Cardiac muscle cell (in vitro differentiated cells and primary cell): ENCODE data around the gene SEPSECS. TPM values are rescaled to one million over a fixed set of nuclear protein-coding genes. Genes with fewer than 3 reads are reported as not detected.

Experiments
- DNase-seq, 2 donors: peaks; one replicate each; pipeline versions ENCODE4 v3.0.0 to v3.0.0-alpha.2; 2010 to 2017; ENCODE audit warnings: low read depth in 1 of 2, low spot score in 1 of 2
- H3K27ac ChIP-seq: fragments of 200-600 bp; sonication (generic); 2 replicates; pipeline ENCODE4 v1.5.1; 2016
- H3K27me3 ChIP-seq: fragments of 200-600 bp; sonication (generic); 2 replicates; pipeline ENCODE4 v1.6.0; 2016; ENCODE audit warnings: control low read depth
- H3K36me3 ChIP-seq: fragments of 200-600 bp; sonication (generic); 2 replicates; pipeline ENCODE4 v1.5.1; 2016; ENCODE audit warnings: control low read depth
- H3K4me1 ChIP-seq: fragments of 200-600 bp; sonication (generic); 2 replicates; pipeline ENCODE4 v1.8.1; 2017; ENCODE audit warnings: low read depth, mild to moderate bottlenecking, mixed run types
- H3K4me3 ChIP-seq: fragments of 200-600 bp; sonication (generic); 2 replicates; pipeline ENCODE4 v1.5.1; 2016; ENCODE audit warnings: mild to moderate bottlenecking
- H3K9me3 ChIP-seq: fragments of 200-600 bp; sonication (generic); 2 replicates; pipeline ENCODE4 v1.5.1; 2017; ENCODE audit warnings: low read depth, mild to moderate bottlenecking, control low read depth
- polyA plus RNA-seq: library from polyadenylated mRNA; unstranded; fragments of >200 nt; fragmentation: Nextera tagmentation; extraction: Ambion mirVana; gene quantifications from 2 replicates; pipeline ENCODE4 v1.2.1, GENCODE V29; 2016
- total RNA-seq: library from RNA; depleted of rRNA; stranded (reverse); fragments of >200 nt; gene quantifications from 2 replicates; pipeline ENCODE4 v1.2.3, GENCODE V29; 2016
- TF ChIP-seq, protein P1 (sequence below): IDR thresholded peaks from 2 replicates; pipeline ENCODE4 v1.5.1; 2012; ENCODE audit warnings: low read depth, mild to moderate bottlenecking, low read length

SEPSECS gene
- total and polyA plus RNA-seq, 2 experiments from 2014 or later: 3.6 to 6.3 TPM

DNA sequence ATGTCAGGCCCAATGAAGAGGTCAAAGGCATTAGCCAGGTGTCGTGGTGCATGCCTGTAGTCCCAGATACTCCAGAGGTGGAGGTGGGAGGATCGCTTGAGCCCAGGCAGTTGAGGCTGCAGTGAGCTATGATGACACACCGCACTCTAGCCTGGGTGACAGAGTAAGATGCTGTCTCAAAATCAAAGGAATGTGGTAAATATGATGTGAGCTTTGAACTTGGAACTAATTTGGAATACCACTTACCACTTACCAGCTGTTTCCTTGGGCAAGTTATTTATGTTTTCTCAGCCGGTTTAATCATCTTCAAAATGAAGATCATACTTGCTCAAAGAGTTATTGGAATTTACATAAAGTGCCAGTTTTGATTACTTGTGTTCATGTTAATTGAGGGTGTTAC, 23.8 kb upstream of the SEPSECS start:
- no peak overlapping the region for H3K27ac ChIP-seq

DNA sequence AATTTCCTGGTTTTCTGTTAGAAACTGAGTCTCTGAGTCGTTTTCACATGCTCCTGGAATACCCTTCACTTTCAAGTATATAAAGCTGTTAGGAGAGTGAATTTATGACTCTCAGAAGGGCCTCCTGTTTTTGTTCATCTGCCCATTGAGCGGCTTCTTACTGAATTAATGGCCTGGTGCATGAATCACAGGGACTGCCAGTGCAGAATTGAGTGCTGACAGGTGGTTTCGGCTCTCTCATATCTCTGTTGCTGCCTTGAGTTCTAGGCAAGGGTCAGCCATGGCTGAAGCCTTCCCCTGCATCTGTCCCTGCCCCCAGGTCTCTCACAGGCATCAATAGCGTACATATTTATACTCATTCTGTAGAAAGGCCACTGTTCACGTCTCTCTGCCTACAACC, 22.7 kb upstream of the SEPSECS start:
- Histone ChIP-seq H3K27me3 (no peaks in the 10 kb centered on the region), H3K27ac (peak overlapping the region; percentile 10), H3K36me3 (no peaks in the 10 kb centered on the region), H3K9me3 (no peaks in the 10 kb centered on the region), H3K4me1 (peaks cover 6% of the 10 kb centered on the region), H3K4me3 (no peak overlapping the region)
- peak in 1 of 2 donors; percentile 17 for DNase-seq
- TF ChIP-seq, protein P1, sequence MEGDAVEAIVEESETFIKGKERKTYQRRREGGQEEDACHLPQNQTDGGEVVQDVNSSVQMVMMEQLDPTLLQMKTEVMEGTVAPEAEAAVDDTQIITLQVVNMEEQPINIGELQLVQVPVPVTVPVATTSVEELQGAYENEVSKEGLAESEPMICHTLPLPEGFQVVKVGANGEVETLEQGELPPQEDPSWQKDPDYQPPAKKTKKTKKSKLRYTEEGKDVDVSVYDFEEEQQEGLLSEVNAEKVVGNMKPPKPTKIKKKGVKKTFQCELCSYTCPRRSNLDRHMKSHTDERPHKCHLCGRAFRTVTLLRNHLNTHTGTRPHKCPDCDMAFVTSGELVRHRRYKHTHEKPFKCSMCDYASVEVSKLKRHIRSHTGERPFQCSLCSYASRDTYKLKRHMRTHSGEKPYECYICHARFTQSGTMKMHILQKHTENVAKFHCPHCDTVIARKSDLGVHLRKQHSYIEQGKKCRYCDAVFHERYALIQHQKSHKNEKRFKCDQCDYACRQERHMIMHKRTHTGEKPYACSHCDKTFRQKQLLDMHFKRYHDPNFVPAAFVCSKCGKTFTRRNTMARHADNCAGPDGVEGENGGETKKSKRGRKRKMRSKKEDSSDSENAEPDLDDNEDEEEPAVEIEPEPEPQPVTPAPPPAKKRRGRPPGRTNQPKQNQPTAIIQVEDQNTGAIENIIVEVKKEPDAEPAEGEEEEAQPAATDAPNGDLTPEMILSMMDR: no peak

More for the DNA sequence above, 23.8 kb upstream of the SEPSECS start:
- no peaks in the 10 kb centered on the region for H3K36me3 ChIP-seq
- TF ChIP-seq, protein P1: no peak
- H3K9me3 ChIP-seq: no peaks in the 10 kb centered on the region
- no peaks in the 10 kb centered on the region for H3K27me3 ChIP-seq
- DNase-seq: no peak
- peaks cover 6% of the 10 kb centered on the region for H3K4me1 ChIP-seq
- H3K4me3 ChIP-seq: no peak overlapping the region

DNA sequence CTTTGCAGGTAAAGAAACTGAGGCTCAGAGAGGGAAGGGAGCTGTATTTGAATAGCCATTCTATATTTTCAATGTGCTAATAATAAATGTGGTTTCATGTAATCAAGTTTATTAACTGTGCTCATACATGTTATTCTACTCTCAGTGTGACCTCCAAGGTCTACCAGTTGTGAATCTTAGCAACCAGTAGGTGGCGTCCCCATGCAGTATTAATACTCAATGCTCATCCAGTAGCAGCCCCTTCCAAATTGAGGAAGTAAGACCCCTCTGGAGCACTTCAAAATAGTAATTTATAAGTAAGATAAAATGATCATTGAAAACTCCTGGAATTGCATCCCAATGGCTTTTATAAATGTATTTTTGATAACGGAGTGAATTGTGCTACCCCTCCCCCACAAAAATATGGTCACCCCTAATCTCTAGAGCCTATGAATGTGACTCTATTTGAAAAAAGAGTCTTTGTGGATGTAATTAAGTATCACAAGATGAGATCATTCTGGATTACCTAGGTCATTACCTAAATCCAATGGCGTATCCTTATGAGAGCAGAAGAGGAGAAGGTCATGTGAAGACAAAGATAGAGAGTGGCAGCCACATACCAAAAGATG, 20.4 kb upstream of the SEPSECS start:
- peak; percentile 68 to 76 for DNase-seq
- H3K9me3 ChIP-seq: no peaks in the 10 kb centered on the region
- H3K4me3 ChIP-seq: no peak overlapping the region
- TF ChIP-seq, protein P1: peak; percentile 79
- no peaks in the 10 kb centered on the region for H3K27me3 ChIP-seq
- H3K36me3 ChIP-seq: no peaks in the 10 kb centered on the region
- no peak overlapping the region for H3K27ac ChIP-seq
- H3K4me1 ChIP-seq: peaks cover 6% of the 10 kb centered on the region

DNA sequence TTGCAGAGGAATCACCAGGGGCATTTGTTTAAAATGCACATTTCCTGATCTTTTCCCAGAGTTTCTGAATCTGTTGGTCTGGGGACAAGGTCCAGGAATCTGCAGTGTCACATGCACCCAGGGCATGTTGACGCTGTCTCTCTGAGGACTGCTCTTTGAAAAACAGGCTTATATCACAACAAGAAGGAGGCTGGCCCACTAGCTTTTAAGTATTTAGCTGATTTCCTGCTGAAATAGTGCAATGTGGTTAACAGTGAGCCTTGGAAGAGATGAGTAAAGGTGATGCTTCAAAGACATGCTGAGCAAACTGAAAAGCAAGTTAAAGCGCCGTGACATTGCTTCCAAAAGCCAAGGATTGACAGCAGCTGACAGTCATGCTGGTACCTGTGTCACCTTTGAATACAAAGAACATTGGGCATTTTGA, 18.6 kb upstream of the SEPSECS start:
- TF ChIP-seq, protein P1: no peak
- H3K4me1 ChIP-seq: peaks cover 6% of the 10 kb centered on the region
- no peak overlapping the region for H3K27ac ChIP-seq
- no peak for DNase-seq
- H3K9me3 ChIP-seq: no peaks in the 10 kb centered on the region
- H3K36me3 ChIP-seq: no peaks in the 10 kb centered on the region
- no peak overlapping the region for H3K4me3 ChIP-seq
- H3K27me3 ChIP-seq: no peaks in the 10 kb centered on the region

DNA sequence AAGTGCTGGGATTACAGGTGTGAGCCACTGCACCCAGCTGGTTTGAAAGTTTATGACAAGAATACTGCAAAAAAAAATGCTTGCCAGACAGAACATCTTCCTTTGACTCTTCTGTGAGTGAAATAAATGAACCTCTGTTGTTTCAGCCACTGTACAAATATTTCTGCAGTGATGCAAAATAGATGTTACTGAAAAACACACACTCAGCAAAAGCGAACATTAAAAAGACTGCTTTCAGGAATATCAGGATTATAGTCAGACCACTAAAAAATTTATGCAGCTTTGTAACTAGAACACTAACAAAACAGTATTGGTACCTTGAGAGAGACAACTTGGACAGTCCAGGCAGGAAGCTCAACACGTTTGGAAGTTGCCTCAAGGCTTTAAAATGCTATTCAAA, 16.9 kb upstream of the SEPSECS start:
- DNase-seq: no peak
- no peak overlapping the region for H3K4me3 ChIP-seq
- no peak overlapping the region for H3K27ac ChIP-seq
- H3K4me1 ChIP-seq: no peaks in the 10 kb centered on the region
- TF ChIP-seq, protein P1: no peak
- no peaks in the 10 kb centered on the region for H3K9me3 ChIP-seq
- no peaks in the 10 kb centered on the region for H3K27me3 ChIP-seq
- no peaks in the 10 kb centered on the region for H3K36me3 ChIP-seq

DNA sequence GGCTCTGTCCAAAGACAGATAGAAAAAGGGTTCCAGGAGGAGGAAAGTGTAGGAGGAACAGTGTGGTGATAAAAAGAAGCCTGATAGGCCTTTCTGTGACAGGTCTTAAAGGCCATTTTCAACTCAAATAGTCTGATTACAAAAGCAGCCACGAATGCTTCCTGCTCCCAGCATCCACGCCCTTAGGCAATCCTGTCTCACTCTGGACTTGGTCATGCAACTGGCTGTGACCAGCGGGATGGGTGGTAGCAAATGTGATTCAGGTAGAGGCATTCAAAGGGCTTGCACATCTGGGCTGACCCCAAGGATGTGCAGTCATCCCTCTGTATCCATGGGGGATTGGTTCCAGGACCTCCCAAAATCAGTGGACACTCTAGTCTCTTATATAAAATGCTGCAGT, 14.4 kb upstream of the SEPSECS start:
- H3K27me3 ChIP-seq: no peaks in the 10 kb centered on the region
- DNase-seq: no peak
- peaks cover 3% of the 10 kb centered on the region for H3K4me1 ChIP-seq
- TF ChIP-seq, protein P1: no peak
- H3K27ac ChIP-seq: no peak overlapping the region
- no peaks in the 10 kb centered on the region for H3K9me3 ChIP-seq
- no peak overlapping the region for H3K4me3 ChIP-seq
- no peaks in the 10 kb centered on the region for H3K36me3 ChIP-seq
